ENCODE results near the gene RGS7. TPM values are rescaled to one million over a fixed set of nuclear protein-coding genes. Genes with fewer than 3 reads are reported as not detected.

Gene RGS7
- polyA plus RNA-seq, 1 donor (not counting 4 experiments of a cell fraction or from before 2014, with no cell fraction given) = not detected

DNA sequence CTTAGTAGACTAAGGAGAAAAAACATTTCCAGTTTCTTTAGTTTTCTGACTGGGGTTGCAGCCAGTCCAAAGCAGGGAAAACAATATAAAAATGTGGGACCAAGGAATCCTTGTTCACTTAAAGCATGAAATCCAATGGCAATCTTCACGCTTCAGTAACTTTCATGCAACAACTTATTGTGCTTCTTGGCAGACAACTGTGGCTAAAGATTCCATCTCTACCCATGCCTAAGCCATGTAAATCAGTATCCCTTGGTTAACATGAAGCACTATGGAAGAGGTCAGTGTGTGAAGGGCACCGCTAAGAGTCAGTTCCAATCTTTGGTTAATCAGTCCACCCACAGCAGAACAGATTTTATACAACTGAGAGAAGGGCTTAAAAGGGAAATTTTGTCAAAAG is 543.3 kb downstream of the RGS7 start:
- Histone ChIP-seq H3K4me3 (ENCODE audit: control insufficient read depth in 2 of 3, extremely low read depth in 1 of 3, insufficient read depth in 2 of 3, low read depth in 1 of 3, low read length in 3 of 3) (no peak overlapping the region), H4K20me1 (ENCODE audit: control insufficient read depth, extremely low read depth, insufficient read depth, low read length) (no peaks in the 10 kb centered on the region), H3K4me1 (ENCODE audit: control insufficient read depth, extremely low read depth, insufficient read depth, low read length) (no peaks in the 10 kb centered on the region), H3K9me1 (ENCODE audit: control insufficient read depth, extremely low read depth, insufficient read depth, low read length) (no peaks in the 10 kb centered on the region), H3K27me3 (ENCODE audit: control insufficient read depth, extremely low read depth, insufficient read depth, low read length) (no peaks in the 10 kb centered on the region), H2AFZ (ENCODE audit: control insufficient read depth, low read length) (no peak overlapping the region), H3K27ac (ENCODE audit: control insufficient read depth, insufficient read depth, low read length) (no peak overlapping the region), H3K9ac (ENCODE audit: control insufficient read depth, extremely low read depth, insufficient read depth, low read length) (no peak overlapping the region), H3K36me3 (ENCODE audit: control insufficient read depth in 2 of 2, extremely low read depth in 1 of 2, insufficient read depth in 2 of 2, low read length in 2 of 2) (no peaks in the 10 kb centered on the region), H3K79me2 (ENCODE audit: control insufficient read depth, insufficient read depth, low read length) (no peaks in the 10 kb centered on the region), H3K9me3 (ENCODE audit: control insufficient read depth, low read depth, low read length) (no peaks in the 10 kb centered on the region), H3K4me2 (ENCODE audit: control insufficient read depth, extremely low read depth, insufficient read depth, low read depth, low read length) (no peak overlapping the region)
- no peak for FAIRE-seq
- dilution Hi-C loops (cut with MboI; ENCODE audit: extremely low pct_ligation_motif_present, low sequenced_read_pairs) = no loop called here
- DNase-seq (ENCODE audit: low read depth, low spot score) = no peak
- TF ChIP-seq, protein P1, sequence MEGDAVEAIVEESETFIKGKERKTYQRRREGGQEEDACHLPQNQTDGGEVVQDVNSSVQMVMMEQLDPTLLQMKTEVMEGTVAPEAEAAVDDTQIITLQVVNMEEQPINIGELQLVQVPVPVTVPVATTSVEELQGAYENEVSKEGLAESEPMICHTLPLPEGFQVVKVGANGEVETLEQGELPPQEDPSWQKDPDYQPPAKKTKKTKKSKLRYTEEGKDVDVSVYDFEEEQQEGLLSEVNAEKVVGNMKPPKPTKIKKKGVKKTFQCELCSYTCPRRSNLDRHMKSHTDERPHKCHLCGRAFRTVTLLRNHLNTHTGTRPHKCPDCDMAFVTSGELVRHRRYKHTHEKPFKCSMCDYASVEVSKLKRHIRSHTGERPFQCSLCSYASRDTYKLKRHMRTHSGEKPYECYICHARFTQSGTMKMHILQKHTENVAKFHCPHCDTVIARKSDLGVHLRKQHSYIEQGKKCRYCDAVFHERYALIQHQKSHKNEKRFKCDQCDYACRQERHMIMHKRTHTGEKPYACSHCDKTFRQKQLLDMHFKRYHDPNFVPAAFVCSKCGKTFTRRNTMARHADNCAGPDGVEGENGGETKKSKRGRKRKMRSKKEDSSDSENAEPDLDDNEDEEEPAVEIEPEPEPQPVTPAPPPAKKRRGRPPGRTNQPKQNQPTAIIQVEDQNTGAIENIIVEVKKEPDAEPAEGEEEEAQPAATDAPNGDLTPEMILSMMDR (optimal IDR thresholded peaks at IDR 0.05 in 1 of 3, IDR thresholded peaks at IDR 0.05 in 1 of 3, conservative IDR thresholded peaks at IDR 0.05 in 1 of 3; ENCODE audit: extremely low read depth in 1 of 3, insufficient read depth in 2 of 3, low read length in 3 of 3) = no peak
- no peak for TF ChIP-seq EZH2 (IDR thresholded peaks at IDR 0.05; ENCODE audit: low read length)

DNA sequence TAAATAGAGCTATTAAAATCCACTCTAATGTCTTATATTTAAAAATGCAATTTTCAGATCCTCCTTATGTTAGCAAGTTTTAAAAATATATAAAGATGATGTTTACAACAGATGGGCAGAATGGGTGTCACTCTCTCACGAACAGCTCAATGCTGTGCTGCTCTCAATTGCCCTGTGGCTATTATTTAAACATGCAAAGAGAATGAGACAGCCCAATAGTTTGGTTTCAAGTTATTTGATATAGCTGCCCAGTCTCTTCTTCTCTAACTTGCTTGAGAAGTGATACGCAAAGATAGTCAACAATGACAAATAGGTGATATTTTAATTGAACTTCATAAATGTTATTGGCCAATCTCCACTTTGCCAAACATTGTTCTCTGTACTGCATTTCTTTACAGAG is 545.7 kb downstream of the RGS7 start:
- H3K4me2 ChIP-seq (ENCODE audit: control insufficient read depth, extremely low read depth, insufficient read depth, low read depth, low read length) = no peak overlapping the region
- FAIRE-seq = no peak
- DNase-seq (ENCODE audit: low read depth, low spot score) = no peak
- no peak overlapping the region for H3K9ac ChIP-seq (ENCODE audit: control insufficient read depth, extremely low read depth, insufficient read depth, low read length)
- H3K36me3 ChIP-seq (ENCODE audit: control insufficient read depth in 2 of 2, extremely low read depth in 1 of 2, insufficient read depth in 2 of 2, low read length in 2 of 2) = no peaks in the 10 kb centered on the region
- H3K27ac ChIP-seq (ENCODE audit: control insufficient read depth, insufficient read depth, low read length) = no peak overlapping the region
- H3K4me3 ChIP-seq (ENCODE audit: control insufficient read depth in 2 of 3, extremely low read depth in 1 of 3, insufficient read depth in 2 of 3, low read depth in 1 of 3, low read length in 3 of 3) = no peak overlapping the region
- H3K4me1 ChIP-seq (ENCODE audit: control insufficient read depth, extremely low read depth, insufficient read depth, low read length) = no peaks in the 10 kb centered on the region
- dilution Hi-C loops (cut with MboI; ENCODE audit: extremely low pct_ligation_motif_present, low sequenced_read_pairs) = no loop called here
- H3K27me3 ChIP-seq (ENCODE audit: control insufficient read depth, extremely low read depth, insufficient read depth, low read length) = no peaks in the 10 kb centered on the region
- no peak for TF ChIP-seq EZH2 (IDR thresholded peaks at IDR 0.05; ENCODE audit: low read length)
- TF ChIP-seq, protein P1 (optimal IDR thresholded peaks at IDR 0.05 in 1 of 3, IDR thresholded peaks at IDR 0.05 in 1 of 3, conservative IDR thresholded peaks at IDR 0.05 in 1 of 3; ENCODE audit: extremely low read depth in 1 of 3, insufficient read depth in 2 of 3, low read length in 3 of 3) = no peak
- H3K9me1 ChIP-seq (ENCODE audit: control insufficient read depth, extremely low read depth, insufficient read depth, low read length) = no peaks in the 10 kb centered on the region
- H3K79me2 ChIP-seq (ENCODE audit: control insufficient read depth, insufficient read depth, low read length) = no peaks in the 10 kb centered on the region
- no peaks in the 10 kb centered on the region for H4K20me1 ChIP-seq (ENCODE audit: control insufficient read depth, extremely low read depth, insufficient read depth, low read length)
- H3K9me3 ChIP-seq (ENCODE audit: control insufficient read depth, low read depth, low read length) = no peaks in the 10 kb centered on the region
- H2AFZ ChIP-seq (ENCODE audit: control insufficient read depth, low read length) = no peak overlapping the region

Data from keratinocyte (primary cell).